ENCODE data around the gene TAF6. TPM values are rescaled to one million over a fixed set of nuclear protein-coding genes. Genes with fewer than 3 reads are reported as not detected.
A peak's percentile ranks its signal among the peaks of the same experiment; 100 is the strongest.

Gene TAF6
- polyA plus RNA-seq, 2 of the 4 experiments (the other 2 are of a cell fraction) = 36.2 to 57.0 TPM

DNA sequence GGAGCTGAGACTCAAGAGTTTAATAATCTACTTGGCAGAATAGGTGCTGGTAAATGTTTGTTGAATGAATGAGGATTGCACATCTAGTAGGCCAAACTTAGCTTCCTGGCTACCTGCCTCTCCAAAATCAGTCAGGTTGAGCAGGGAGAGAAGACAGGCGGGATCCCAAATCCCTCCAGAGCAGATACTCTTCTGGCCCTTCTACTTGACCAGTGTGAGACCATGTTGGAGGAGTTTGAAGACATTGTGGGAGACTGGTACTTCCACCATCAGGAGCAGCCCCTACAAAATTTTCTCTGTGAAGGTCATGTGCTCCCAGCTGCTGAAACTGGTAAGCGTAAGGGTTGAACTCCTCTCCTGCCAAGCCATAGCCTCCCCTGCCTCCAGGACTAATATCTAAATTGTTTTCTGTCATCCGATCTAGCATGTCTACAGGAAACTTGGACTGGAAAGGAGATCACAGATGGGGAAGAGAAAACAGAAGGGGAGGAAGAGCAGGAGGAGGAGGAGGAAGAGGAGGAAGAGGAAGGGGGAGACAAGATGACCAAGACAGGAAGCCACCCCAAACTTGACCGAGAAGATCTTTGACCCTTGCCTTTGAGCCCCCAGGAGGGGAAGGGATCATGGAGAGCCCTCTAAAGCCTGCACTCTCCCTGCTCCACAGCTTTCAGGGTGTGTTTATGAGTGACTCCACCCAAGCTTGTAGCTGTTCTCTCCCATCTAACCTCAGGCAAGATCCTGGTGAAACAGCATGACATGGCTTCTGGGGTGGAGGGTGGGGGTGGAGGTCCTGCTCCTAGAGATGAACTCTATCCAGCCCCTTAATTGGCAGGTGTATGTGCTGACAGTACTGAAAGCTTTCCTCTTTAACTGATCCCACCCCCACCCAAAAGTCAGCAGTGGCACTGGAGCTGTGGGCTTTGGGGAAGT lies 5.4 kb upstream of the TAF6 start:
- Histone ChIP-seq H3K9me3 (no peaks in the 10 kb centered on the region), H3K27ac (0 out of 6 replicates have a peak overlapping the region, but pooled peaks of 1 of the 2 experiments have one; percentile 8), H3K4me1 (peaks cover 31% of the 10 kb centered on the region), H3K4me3 (no peak overlapping the region), H3K4me2 (peak overlapping the region; percentile 62; the same call in 2 of the 3 replicates)
- TF ChIP-seq POLR2A (IDR thresholded peaks at IDR 0.05; ENCODE audit: low read length) = no peak
- no peak for TF ChIP-seq GATA3 (IDR thresholded peaks at IDR 0.05; ENCODE audit: borderline replicate concordance)
- TF ChIP-seq HEYL (CRISPR knock-in tag; IDR thresholded peaks at IDR 0.05) = no peak
- TF ChIP-seq NR3C1 (IDR thresholded peaks at IDR 0.05) = no peak
- no peak for TF ChIP-seq MAFK (IDR thresholded peaks at IDR 0.05; ENCODE audit: partially characterized antibody)
- TF ChIP-seq, protein P1, sequence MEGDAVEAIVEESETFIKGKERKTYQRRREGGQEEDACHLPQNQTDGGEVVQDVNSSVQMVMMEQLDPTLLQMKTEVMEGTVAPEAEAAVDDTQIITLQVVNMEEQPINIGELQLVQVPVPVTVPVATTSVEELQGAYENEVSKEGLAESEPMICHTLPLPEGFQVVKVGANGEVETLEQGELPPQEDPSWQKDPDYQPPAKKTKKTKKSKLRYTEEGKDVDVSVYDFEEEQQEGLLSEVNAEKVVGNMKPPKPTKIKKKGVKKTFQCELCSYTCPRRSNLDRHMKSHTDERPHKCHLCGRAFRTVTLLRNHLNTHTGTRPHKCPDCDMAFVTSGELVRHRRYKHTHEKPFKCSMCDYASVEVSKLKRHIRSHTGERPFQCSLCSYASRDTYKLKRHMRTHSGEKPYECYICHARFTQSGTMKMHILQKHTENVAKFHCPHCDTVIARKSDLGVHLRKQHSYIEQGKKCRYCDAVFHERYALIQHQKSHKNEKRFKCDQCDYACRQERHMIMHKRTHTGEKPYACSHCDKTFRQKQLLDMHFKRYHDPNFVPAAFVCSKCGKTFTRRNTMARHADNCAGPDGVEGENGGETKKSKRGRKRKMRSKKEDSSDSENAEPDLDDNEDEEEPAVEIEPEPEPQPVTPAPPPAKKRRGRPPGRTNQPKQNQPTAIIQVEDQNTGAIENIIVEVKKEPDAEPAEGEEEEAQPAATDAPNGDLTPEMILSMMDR (IDR thresholded peaks at IDR 0.05) = no peak
- TF ChIP-seq, protein P2, sequence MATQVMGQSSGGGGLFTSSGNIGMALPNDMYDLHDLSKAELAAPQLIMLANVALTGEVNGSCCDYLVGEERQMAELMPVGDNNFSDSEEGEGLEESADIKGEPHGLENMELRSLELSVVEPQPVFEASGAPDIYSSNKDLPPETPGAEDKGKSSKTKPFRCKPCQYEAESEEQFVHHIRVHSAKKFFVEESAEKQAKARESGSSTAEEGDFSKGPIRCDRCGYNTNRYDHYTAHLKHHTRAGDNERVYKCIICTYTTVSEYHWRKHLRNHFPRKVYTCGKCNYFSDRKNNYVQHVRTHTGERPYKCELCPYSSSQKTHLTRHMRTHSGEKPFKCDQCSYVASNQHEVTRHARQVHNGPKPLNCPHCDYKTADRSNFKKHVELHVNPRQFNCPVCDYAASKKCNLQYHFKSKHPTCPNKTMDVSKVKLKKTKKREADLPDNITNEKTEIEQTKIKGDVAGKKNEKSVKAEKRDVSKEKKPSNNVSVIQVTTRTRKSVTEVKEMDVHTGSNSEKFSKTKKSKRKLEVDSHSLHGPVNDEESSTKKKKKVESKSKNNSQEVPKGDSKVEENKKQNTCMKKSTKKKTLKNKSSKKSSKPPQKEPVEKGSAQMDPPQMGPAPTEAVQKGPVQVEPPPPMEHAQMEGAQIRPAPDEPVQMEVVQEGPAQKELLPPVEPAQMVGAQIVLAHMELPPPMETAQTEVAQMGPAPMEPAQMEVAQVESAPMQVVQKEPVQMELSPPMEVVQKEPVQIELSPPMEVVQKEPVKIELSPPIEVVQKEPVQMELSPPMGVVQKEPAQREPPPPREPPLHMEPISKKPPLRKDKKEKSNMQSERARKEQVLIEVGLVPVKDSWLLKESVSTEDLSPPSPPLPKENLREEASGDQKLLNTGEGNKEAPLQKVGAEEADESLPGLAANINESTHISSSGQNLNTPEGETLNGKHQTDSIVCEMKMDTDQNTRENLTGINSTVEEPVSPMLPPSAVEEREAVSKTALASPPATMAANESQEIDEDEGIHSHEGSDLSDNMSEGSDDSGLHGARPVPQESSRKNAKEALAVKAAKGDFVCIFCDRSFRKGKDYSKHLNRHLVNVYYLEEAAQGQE (IDR thresholded peaks at IDR 0.05) = no peak
- no peak for TF ChIP-seq POLR2AphosphoS2 (conservative IDR thresholded peaks at IDR 0.05; ENCODE audit: low read length)
- TF ChIP-seq CHD4 (IDR thresholded peaks at IDR 0.05; ENCODE audit: borderline replicate concordance) = no peak
- TF ChIP-seq BHLHE40 (IDR thresholded peaks at IDR 0.05; ENCODE audit: low read depth, low read length) = no peak
- TF ChIP-seq EHF (CRISPR knock-in tag; IDR thresholded peaks at IDR 0.05) = no peak
- no peak for TF ChIP-seq NPAS2 (CRISPR knock-in tag; IDR thresholded peaks at IDR 0.05; ENCODE audit: borderline replicate concordance)
- no peak for TF ChIP-seq ZC3H11A (IDR thresholded peaks at IDR 0.05)
- no peak for TF ChIP-seq ZSCAN20 (CRISPR knock-in tag; IDR thresholded peaks at IDR 0.05)
- ATAC-seq (no peak), FAIRE-seq (no peak), DNase-seq (ENCODE audit: low read depth in 1 of 2, low spot score in 1 of 2) (no peak)
- 89% methylated on average over 4 of the region's 4 CpGs for WGBS (ENCODE audit: missing lambda C conversion rate)
- POLR2A ChIA-PET = interaction anchor here (0.8 to 1.5 kb wide), 3 partner anchors 23 to 304 kb away, joined by 3 to 10 read pairs (median 3); partner anchors contain the start of genes AP4M1, LAMTOR4, MCM7 and ZCWPW1
- CTCF ChIA-PET = interaction anchor here (0.6 to 5.6 kb wide), 8 partner anchors 7 to 283 kb away, joined by 3 to 46 read pairs (median 4); no protein-coding TSS in a partner anchor

DNA sequence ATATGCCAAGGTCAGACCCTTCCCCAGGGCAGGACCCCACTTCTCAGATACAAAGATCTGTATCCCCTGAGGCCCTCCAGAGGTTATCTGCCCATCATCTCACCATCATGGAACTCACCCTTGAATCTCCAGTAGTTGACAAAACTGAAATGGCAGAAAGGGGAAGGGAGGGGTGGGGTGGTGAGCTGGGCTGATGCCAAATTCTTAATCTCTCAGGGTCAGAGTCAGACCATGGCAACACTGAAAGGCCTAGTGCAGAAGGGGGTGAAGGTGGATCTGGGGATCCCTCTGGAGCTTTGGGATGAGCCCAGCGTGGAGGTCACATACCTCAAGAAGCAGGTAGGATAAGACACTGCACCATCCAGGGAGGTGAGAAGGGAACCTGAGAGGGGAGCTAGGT lies 3.4 kb upstream of the TAF6 start:
- Histone ChIP-seq H3K4me2 (no peak overlapping the region), H3K4me1 (peaks cover 29% of the 10 kb centered on the region), H3K9me3 (no peaks in the 10 kb centered on the region), H3K27ac (no peak overlapping the region), H3K4me3 (no peak overlapping the region)
- ChIA-PET POLR2A (interaction anchor here (1.4 kb wide), 1 partner anchor 21 kb away, joined by 6 read pairs; the partner anchor contains the start of genes AP4M1 and MCM7), CTCF (interaction anchor here (1.5 to 5.6 kb wide), 2 partner anchors 9 kb away, joined by 4 to 46 read pairs; no protein-coding TSS in a partner anchor)
- no peak for ATAC-seq
- no peak for DNase-seq (ENCODE audit: low read depth in 1 of 2, low spot score in 1 of 2)
- no peak for FAIRE-seq
- no peak for TF ChIP-seq RAD21 (conservative IDR thresholded peaks at IDR 0.05 in 1 of 2, IDR thresholded peaks at IDR 0.05 in 1 of 2)
- no peak for TF ChIP-seq NFE2L2 (conservative IDR thresholded peaks at IDR 0.05; ENCODE audit: low read length)
- TF ChIP-seq MYC (IDR thresholded peaks at IDR 0.05; ENCODE audit: borderline replicate concordance, low read length) = no peak
- no peak for TF ChIP-seq CHD2 (IDR thresholded peaks at IDR 0.05; ENCODE audit: low read length, partially characterized antibody)
- no peak for TF ChIP-seq SREBF2 (IDR thresholded peaks at IDR 0.05)
- no peak for TF ChIP-seq RCOR1 (IDR thresholded peaks at IDR 0.05; ENCODE audit: low read depth, low read length)
- TF ChIP-seq, protein P1 (IDR thresholded peaks at IDR 0.05) = no peak
- WGBS (ENCODE audit: missing lambda C conversion rate) = 91% methylated on average over 1 of the region's 1 CpG
